ENCODE measurements around the gene PUM1.

GRCh38 chr1:31095985-31096384, 30.5 kb upstream of the PUM1 start:
- TF ChIP-seq CTCF (IDR thresholded peaks at IDR 0.05) (no peak), POLR2A (IDR thresholded peaks at IDR 0.05) (no peak)
